MCF 10A (cell line): ENCODE measurements around the gene COQ5. TPM values are rescaled to one million over a fixed set of nuclear protein-coding genes. Genes with fewer than 3 reads are reported as not detected.

Experiments
- BruUV-seq: library from RNA; stranded (reverse); fragments of 400-500 nt; replicated peaks from 2 replicates; lab custom pipeline; 2021; lab: Mats Ljungman, UMichigan
- CTCF ChIA-PET: fragments of 300-600 bp; sonication (Branson Sonifier 250); formaldehyde crosslinking; extraction: SDS; loops from one replicate; lab custom pipeline; 2021; ENCODE audit warnings: antibody characterized with exemption, inconsistent platforms; lab: Yijun Ruan, JAX
- POLR2A ChIA-PET: fragments of 300-600, 350-650 bp; sonication (Branson Sonifier 250); formaldehyde crosslinking; extraction: SDS; loops from one replicate; lab custom pipeline; 2020; ENCODE audit warnings: antibody characterized with exemption, inconsistent platforms; lab: Yijun Ruan, JAX
- DNase-seq: peaks from one replicate; pipeline ENCODE4 v3.0.0-alpha.2; 2018; ENCODE audit not compliant: unreplicated experiment
- H3K27ac Mint-ChIP-seq: one replicate; pipeline ENCODE4 v1.8.0; 2022; ENCODE audit warnings: mild to moderate bottlenecking, low read depth, mixed read lengths; ENCODE audit not compliant: unreplicated experiment
- H3K27me3 Mint-ChIP-seq: one replicate; pipeline ENCODE4 v1.8.0; 2022; ENCODE audit warnings: mixed read lengths; ENCODE audit not compliant: insufficient read depth, unreplicated experiment
- H3K36me3 Mint-ChIP-seq: one replicate; pipeline ENCODE4 v1.8.0; 2022; ENCODE audit warnings: mild to moderate bottlenecking, moderate library complexity, mixed read lengths; ENCODE audit not compliant: insufficient read depth, unreplicated experiment
- H3K4me1 Mint-ChIP-seq: one replicate; pipeline ENCODE4 v1.8.0; 2022; ENCODE audit warnings: mixed read lengths; ENCODE audit not compliant: insufficient read depth, unreplicated experiment
- H3K4me3 Mint-ChIP-seq: one replicate; pipeline ENCODE4 v1.8.0; 2022; ENCODE audit warnings: mild to moderate bottlenecking, moderate library complexity, mixed read lengths; ENCODE audit not compliant: unreplicated experiment
- H3K9me3 Mint-ChIP-seq: one replicate; pipeline ENCODE4 v1.8.0; 2022; ENCODE audit warnings: mixed read lengths; ENCODE audit not compliant: unreplicated experiment
- intact Hi-C: fragments of 100-400 bp; cut with micrococcal nuclease; formaldehyde crosslinking; loops from 2 replicates; pipeline ENCODE4 v1.14.1; 2022
- total RNA-seq: library from RNA; stranded (reverse); gene quantifications from 2 replicates; pipeline ENCODE4 v1.2.3, GENCODE V29; 2022
- TF ChIP-seq, protein P1 (sequence below): fragments of 200-600 bp; IDR thresholded peaks from one replicate; pipeline ENCODE4 v1.8.0; 2022; ENCODE audit warnings: antibody characterized with exemption, mild to moderate bottlenecking; ENCODE audit not compliant: unreplicated experiment

COQ5 gene
- total RNA-seq, 1 experiment from 2014 or later: 22.9 TPM

DNA sequence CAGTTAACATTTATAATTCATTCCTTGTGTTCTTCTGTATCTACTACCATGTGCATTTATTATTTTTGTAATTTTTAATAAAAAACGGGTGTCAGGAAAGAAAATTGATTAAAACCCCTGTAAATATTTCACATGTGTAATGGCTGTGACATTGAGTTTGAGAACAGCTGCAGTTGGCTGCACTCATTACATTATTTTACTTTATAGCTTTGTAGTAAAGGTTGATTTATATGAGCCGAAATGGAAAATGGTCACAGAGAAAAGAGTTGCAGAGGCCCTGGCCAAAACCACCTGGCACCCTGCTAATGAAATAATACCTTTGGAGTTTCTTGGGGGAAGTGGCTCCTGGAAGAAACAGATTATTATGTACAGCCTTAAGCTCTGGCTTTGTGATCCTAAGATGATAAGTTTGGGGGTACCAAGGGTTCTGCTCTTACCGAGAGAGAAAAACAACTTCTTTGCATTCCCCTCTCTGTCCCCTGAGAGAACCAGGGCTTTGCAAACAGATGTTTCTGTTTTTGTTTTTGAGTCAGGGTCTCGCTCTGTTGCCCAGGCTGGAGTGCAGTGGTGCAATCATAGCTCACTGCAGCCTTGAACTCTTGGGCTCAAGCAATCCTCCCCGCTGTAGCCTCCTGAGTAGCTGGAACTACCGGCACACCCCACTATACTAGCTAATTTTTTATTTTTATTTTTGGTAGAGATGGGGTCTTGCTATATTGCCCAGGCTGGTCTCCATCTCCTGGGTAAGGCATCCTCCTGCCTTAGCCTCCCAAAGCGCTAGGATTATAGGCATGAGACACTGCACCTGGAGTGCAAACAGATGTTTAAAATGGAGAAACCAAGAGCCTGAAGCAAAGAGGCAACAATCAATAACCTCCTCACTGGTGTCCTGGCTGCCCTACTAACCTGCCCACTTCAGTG lies 42.7 kb downstream of the COQ5 start:
- Mint-ChIP-seq H3K36me3 (peaks cover 14% of the 10 kb centered on the region), H3K4me1 (no peaks in the 10 kb centered on the region), H3K4me3 (no peak overlapping the region), H3K9me3 (no peaks in the 10 kb centered on the region), H3K27ac (no peak overlapping the region), H3K27me3 (no peaks in the 10 kb centered on the region)
- no peak for DNase-seq
- BruUV-seq: no TSS peak
- intact Hi-C loops: no loop called here
- TF ChIP-seq, protein P1, sequence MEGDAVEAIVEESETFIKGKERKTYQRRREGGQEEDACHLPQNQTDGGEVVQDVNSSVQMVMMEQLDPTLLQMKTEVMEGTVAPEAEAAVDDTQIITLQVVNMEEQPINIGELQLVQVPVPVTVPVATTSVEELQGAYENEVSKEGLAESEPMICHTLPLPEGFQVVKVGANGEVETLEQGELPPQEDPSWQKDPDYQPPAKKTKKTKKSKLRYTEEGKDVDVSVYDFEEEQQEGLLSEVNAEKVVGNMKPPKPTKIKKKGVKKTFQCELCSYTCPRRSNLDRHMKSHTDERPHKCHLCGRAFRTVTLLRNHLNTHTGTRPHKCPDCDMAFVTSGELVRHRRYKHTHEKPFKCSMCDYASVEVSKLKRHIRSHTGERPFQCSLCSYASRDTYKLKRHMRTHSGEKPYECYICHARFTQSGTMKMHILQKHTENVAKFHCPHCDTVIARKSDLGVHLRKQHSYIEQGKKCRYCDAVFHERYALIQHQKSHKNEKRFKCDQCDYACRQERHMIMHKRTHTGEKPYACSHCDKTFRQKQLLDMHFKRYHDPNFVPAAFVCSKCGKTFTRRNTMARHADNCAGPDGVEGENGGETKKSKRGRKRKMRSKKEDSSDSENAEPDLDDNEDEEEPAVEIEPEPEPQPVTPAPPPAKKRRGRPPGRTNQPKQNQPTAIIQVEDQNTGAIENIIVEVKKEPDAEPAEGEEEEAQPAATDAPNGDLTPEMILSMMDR: no peak
- CTCF ChIA-PET: interaction anchor here (0.6 kb wide), 1 partner anchor 96 kb away, joined by 3 read pairs; no protein-coding TSS in a partner anchor
- POLR2A ChIA-PET: interaction anchor here (1.1 kb wide), 2 partner anchors 11 to 14 kb away, joined by 3 to 4 read pairs; no protein-coding TSS in a partner anchor

DNA sequence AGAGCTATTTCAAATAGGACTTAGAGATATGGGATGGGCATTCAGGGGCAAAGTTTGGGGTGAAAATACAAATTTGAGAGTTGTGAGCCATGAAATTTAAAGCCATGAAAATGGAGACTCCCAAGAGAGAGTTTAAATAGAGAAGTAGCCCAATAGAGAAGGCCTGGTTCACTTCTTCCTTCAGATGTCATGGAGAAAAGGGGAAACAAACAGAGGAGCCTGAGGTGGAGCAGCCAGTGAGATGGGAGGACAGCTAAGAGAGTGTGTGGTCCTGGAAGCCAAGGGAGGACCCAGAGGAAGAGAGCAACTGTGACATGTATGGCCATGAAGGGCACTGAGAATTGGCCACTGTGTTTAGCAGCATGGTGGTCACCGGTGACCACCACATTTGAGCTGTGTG lies 45.3 kb downstream of the COQ5 start:
- no peak overlapping the region for H3K4me3 Mint-ChIP-seq
- no peak for DNase-seq

DNA sequence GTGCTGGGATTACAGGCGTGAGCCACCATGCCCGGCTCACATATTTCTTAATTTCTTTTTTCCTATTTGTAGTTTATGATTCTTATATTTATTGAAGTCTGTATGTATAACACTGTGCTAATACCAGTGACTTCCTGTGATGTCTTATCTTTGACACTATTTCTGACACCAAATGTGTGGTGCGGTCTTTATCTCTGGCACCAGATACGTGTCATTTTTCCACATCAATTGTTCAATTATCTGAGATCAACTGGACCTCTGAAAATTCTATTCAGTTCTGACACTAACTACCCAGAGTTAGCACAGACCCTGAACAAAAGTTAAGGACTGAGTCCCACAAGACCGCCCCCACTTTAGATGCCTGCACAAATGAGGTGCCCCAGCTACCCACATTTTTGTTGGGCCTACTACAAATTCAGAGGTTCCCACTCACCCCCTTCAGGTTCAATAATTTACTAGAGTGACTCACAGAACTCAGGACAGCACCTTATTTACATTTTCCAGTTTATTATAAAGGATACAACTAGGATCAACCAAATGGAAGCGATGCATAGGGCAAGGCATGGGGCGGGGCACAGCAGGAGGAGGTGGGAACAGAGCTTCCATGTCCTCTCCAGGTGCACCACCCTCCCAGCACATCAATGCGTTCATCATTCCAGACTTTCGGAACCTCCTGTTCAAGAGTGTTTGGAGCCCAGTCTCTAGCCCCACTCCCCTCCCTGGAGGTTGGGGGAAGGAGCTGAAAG lies 47.8 kb downstream of the COQ5 start:
- Mint-ChIP-seq H3K27ac (no peak overlapping the region), H3K4me3 (no peak overlapping the region), H3K27me3 (no peaks in the 10 kb centered on the region), H3K36me3 (no peaks in the 10 kb centered on the region), H3K4me1 (no peaks in the 10 kb centered on the region), H3K9me3 (no peaks in the 10 kb centered on the region)
- CTCF ChIA-PET: interaction anchor here (1.2 kb wide), 1 partner anchor 12 kb away, joined by 4 read pairs; the partner anchor contains the start of gene SRSF9
- no TSS peak for BruUV-seq
- no peak for DNase-seq
- TF ChIP-seq, protein P1: no peak
- POLR2A ChIA-PET: interaction anchor here (1.3 to 3.2 kb wide), 2 partner anchors 9 to 14 kb away, joined by 3 to 9 read pairs; no protein-coding TSS in a partner anchor
- intact Hi-C loops: no loop called here

More for the DNA sequence above, 45.3 kb downstream of the COQ5 start:
- H3K9me3 Mint-ChIP-seq: no peaks in the 10 kb centered on the region
- intact Hi-C loops: no loop called here
- ChIA-PET POLR2A (interaction anchor here (0.6 to 3.2 kb wide), 4 partner anchors 11 to 1977 kb away, joined by 3 to 9 read pairs (median 6); no protein-coding TSS in a partner anchor), CTCF (interaction anchor here (0.9 kb wide), 1 partner anchor 9 kb away, joined by 7 read pairs; no protein-coding TSS in a partner anchor)
- peaks cover 5% of the 10 kb centered on the region for H3K36me3 Mint-ChIP-seq
- no peak overlapping the region for H3K27ac Mint-ChIP-seq
- TF ChIP-seq, protein P1: no peak
- no TSS peak for BruUV-seq
- H3K27me3 Mint-ChIP-seq: no peaks in the 10 kb centered on the region
- no peaks in the 10 kb centered on the region for H3K4me1 Mint-ChIP-seq
